ENCODE data around the gene OR6X1. TPM values are rescaled to one million over a fixed set of nuclear protein-coding genes. Genes with fewer than 3 reads are reported as not detected.

OR6X1 gene
- total RNA-seq, 2 experiments from 2014 or later = not detected

GRCh38 chr11:123775289-123775688 is 21.0 kb upstream of the OR6X1 start:
- Histone ChIP-seq H3K27ac (ENCODE audit: low read depth, low read length, poor library complexity, severe bottlenecking) (no peak overlapping the region), H3K4me2 (ENCODE audit: low read length) (no peak overlapping the region), H4K20me1 (ENCODE audit: insufficient read depth, low read length) (no peaks in the 10 kb centered on the region), H3K9me3 (ENCODE audit: low read length) (no peaks in the 10 kb centered on the region), H3K9me2 (ENCODE audit: insufficient read depth, low read length) (0 out of 2 replicates have a peak, but pooled peaks cover 3% of the 10 kb centered on the region), H3K36me3 (ENCODE audit: insufficient read depth, low read length) (no peaks in the 10 kb centered on the region), H3K79me2 (ENCODE audit: insufficient read depth, low read depth, low read length) (no peaks in the 10 kb centered on the region), H3K4me1 (ENCODE audit: insufficient read depth, low read length, poor library complexity, severe bottlenecking) (no peaks in the 10 kb centered on the region), H3K4me3 (ENCODE audit: low read depth, low read length, poor library complexity, severe bottlenecking) (no peak overlapping the region), H2AFZ (ENCODE audit: low read length) (no peak overlapping the region)
- DNase-seq (ENCODE audit: low spot score) = no peak
- TF ChIP-seq EZH2phosphoT487 (IDR thresholded peaks at IDR 0.05; ENCODE audit: borderline replicate concordance, low read depth, low read length) (no peak), CTCF (conservative IDR thresholded peaks at IDR 0.05; ENCODE audit: low read length) (no peak)
- CTCF ChIA-PET (ENCODE audit: unreplicated experiment) = no interaction called here
- intact Hi-C loops (cut with micrococcal nuclease; ENCODE audit: unreplicated experiment) = no loop called here
- no TSS peak for BruUV-seq (replicated peaks)
- POLR2A ChIA-PET = interaction anchor here (0.5 to 0.8 kb wide), 3 partner anchors 10 to 1124 kb away, joined by 3 to 4 read pairs (median 3); no protein-coding TSS in a partner anchor

- Histone ChIP-seq H4K20me1 (ENCODE audit: insufficient read depth, low read length) (no peaks in the 10 kb centered on the region), H3K79me2 (ENCODE audit: insufficient read depth, low read depth, low read length) (no peaks in the 10 kb centered on the region), H3K4me3 (ENCODE audit: low read depth, low read length, poor library complexity, severe bottlenecking) (no peak overlapping the region), H3K4me2 (ENCODE audit: low read length) (no peak overlapping the region), H3K4me1 (ENCODE audit: insufficient read depth, low read length, poor library complexity, severe bottlenecking) (no peaks in the 10 kb centered on the region), H3K27ac (ENCODE audit: low read depth, low read length, poor library complexity, severe bottlenecking) (no peak overlapping the region), H3K9me2 (ENCODE audit: insufficient read depth, low read length) (0 out of 2 replicates have a peak, but pooled peaks cover 3% of the 10 kb centered on the region), H2AFZ (ENCODE audit: low read length) (no peak overlapping the region), H3K9me3 (ENCODE audit: low read length) (no peaks in the 10 kb centered on the region), H3K36me3 (ENCODE audit: insufficient read depth, low read length) (no peaks in the 10 kb centered on the region)
- no peak for DNase-seq (ENCODE audit: low spot score)
- POLR2A ChIA-PET = no interaction called here
- no TSS peak for BruUV-seq (replicated peaks)
- TF ChIP-seq EZH2phosphoT487 (IDR thresholded peaks at IDR 0.05; ENCODE audit: borderline replicate concordance, low read depth, low read length) (no peak), CTCF (conservative IDR thresholded peaks at IDR 0.05; ENCODE audit: low read length) (no peak)
- CTCF ChIA-PET (ENCODE audit: unreplicated experiment) = no interaction called here
- intact Hi-C loops (cut with micrococcal nuclease; ENCODE audit: unreplicated experiment) = no loop called here
Observed at GRCh38 chr11:123773959-123774358, 19.6 kb upstream of the OR6X1 start.

GRCh38 chr11:123773026-123773425 is 18.7 kb upstream of the OR6X1 start:
- 0 out of 2 replicates have a peak, but pooled peaks cover 3% of the 10 kb centered on the region for H3K9me2 ChIP-seq (ENCODE audit: insufficient read depth, low read length)
- H3K27ac ChIP-seq (ENCODE audit: low read depth, low read length, poor library complexity, severe bottlenecking) = no peak overlapping the region
- ChIA-PET POLR2A (no interaction called here), CTCF (ENCODE audit: unreplicated experiment) (no interaction called here)
- H4K20me1 ChIP-seq (ENCODE audit: insufficient read depth, low read length) = no peaks in the 10 kb centered on the region
- TF ChIP-seq EZH2phosphoT487 (IDR thresholded peaks at IDR 0.05; ENCODE audit: borderline replicate concordance, low read depth, low read length) (no peak), CTCF (conservative IDR thresholded peaks at IDR 0.05; ENCODE audit: low read length) (no peak)
- DNase-seq (ENCODE audit: low spot score) = no peak
- intact Hi-C loops (cut with micrococcal nuclease; ENCODE audit: unreplicated experiment) = no loop called here
- no peak overlapping the region for H2AFZ ChIP-seq (ENCODE audit: low read length)
- H3K4me3 ChIP-seq (ENCODE audit: low read depth, low read length, poor library complexity, severe bottlenecking) = no peak overlapping the region
- no peaks in the 10 kb centered on the region for H3K36me3 ChIP-seq (ENCODE audit: insufficient read depth, low read length)
- BruUV-seq (replicated peaks) = no TSS peak
- no peaks in the 10 kb centered on the region for H3K9me3 ChIP-seq (ENCODE audit: low read length)
- H3K4me2 ChIP-seq (ENCODE audit: low read length) = no peak overlapping the region
- no peaks in the 10 kb centered on the region for H3K4me1 ChIP-seq (ENCODE audit: insufficient read depth, low read length, poor library complexity, severe bottlenecking)
- H3K79me2 ChIP-seq (ENCODE audit: insufficient read depth, low read depth, low read length) = no peaks in the 10 kb centered on the region
